ENCODE results near the gene TRUB1. TPM values are rescaled to one million over a fixed set of nuclear protein-coding genes. Genes with fewer than 3 reads are reported as not detected.

Gene TRUB1
- total RNA-seq, 1 experiment from 2014 or later, result 35.5 TPM

Other genes with a start within 250 kb of the TRUB1 start
- gene FHIP2A, start 116.4 kb upstream of the TRUB1 start, total RNA-seq (2014; rRNA removed; shearing (Covaris generic)), result 14.5 and 18.3 TPM in 2 replicates
- gene ATRNL1, start 155.2 kb downstream of the TRUB1 start, total RNA-seq (2014; rRNA removed; shearing (Covaris generic)), result 5.4 and 6.1 TPM in 2 replicates